H1 (cell line): ENCODE results near the gene DYNLL2. TPM values are rescaled to one million over a fixed set of nuclear protein-coding genes. Genes with fewer than 3 reads are reported as not detected.
"Not testable (repeated sequence)": the region's sequence is repeated elsewhere in the genome, so short reads cannot be mapped to it uniquely, and the experiment has no call there.

Experiments
- CTCF ChIA-PET: fragments of 300-600 bp; sonication (Branson Sonifier 250); formaldehyde crosslinking; loops from one replicate; lab custom pipeline; 2021; ENCODE audit not compliant: partially characterized antibody; lab: Charles Lee
- POLR2A ChIA-PET: fragments of 300-600 bp; sonication (Branson Sonifier 250); formaldehyde crosslinking; loops from one replicate; lab custom pipeline; 2021; ENCODE audit warnings: inconsistent platforms; ENCODE audit not compliant: partially characterized antibody; lab: Charles Lee
- DNase-seq, 2 experiments: peaks; one replicate each; pipeline versions ENCODE4 v3.0.0 to v3.0.0-alpha.2; 2010 to 2022; ENCODE audit warnings: low spot score in 2 of 2, low read depth in 1 of 2, mixed read lengths in 1 of 2
- FAIRE-seq: peaks from 2 replicates; lab custom pipeline; 2011; peaks lifted over from hg19 to GRCh38; lab: Jason Lieb, UNC
- H2AFZ ChIP-seq: 2 replicates; pipeline ENCODE4 v1.8.1; 2012; ENCODE audit warnings: low read length, inconsistent platforms
- H2AK5ac ChIP-seq: 2 replicates; pipeline ENCODE4 v1.6.1; 2013; ENCODE audit warnings: low read depth, low read length
- H2BK120ac ChIP-seq: replicated peaks from 2 replicates; pipeline ENCODE3; 2013; ENCODE audit warnings: low read depth, low read length, inconsistent platforms
- H2BK12ac ChIP-seq: 2 replicates; pipeline ENCODE4 v1.6.1; 2013; ENCODE audit warnings: low read depth, low read length
- H2BK15ac ChIP-seq: 2 replicates; pipeline ENCODE4 v1.6.1; 2013; ENCODE audit warnings: low read length
- H2BK20ac ChIP-seq: 2 replicates; pipeline ENCODE4 v1.6.1; 2013; ENCODE audit warnings: low read length
- H2BK5ac ChIP-seq: 2 replicates; pipeline ENCODE4 v1.6.1; 2013; ENCODE audit warnings: low read depth, low read length
- H3K14ac ChIP-seq: 2 replicates; pipeline ENCODE4 v1.6.1; 2013; ENCODE audit warnings: inconsistent platforms; ENCODE audit not compliant: insufficient read length
- H3K18ac ChIP-seq: 2 replicates; pipeline ENCODE4 v1.6.1; 2013; ENCODE audit warnings: low read length; ENCODE audit errors: extremely low read depth
- H3K23ac ChIP-seq: 2 replicates; pipeline ENCODE4 v1.6.1; 2013; ENCODE audit warnings: inconsistent platforms; ENCODE audit not compliant: insufficient read length
- H3K23me2 ChIP-seq: 2 replicates; pipeline ENCODE4 v1.6.1; 2013; ENCODE audit warnings: low read depth, low read length
- H3K27ac ChIP-seq: 2 replicates; pipeline ENCODE4 v1.6.1; 2011; ENCODE audit warnings: low read depth, low read length, inconsistent platforms
- H3K27me3 ChIP-seq, 4 experiments: replicated peaks in 1 of 4; 1 replicate in 1 of 4; 2 replicates in 3 of 4; pipeline versions ENCODE4 v1.6.1 to v1.8.1; 2011 to 2013; ENCODE audit warnings: low read length in 3 of 4, mild to moderate bottlenecking in 3 of 4, inconsistent platforms in 2 of 4, mixed read lengths in 2 of 4, moderate library complexity in 1 of 4; ENCODE audit not compliant: control insufficient read depth in 3 of 4, insufficient read depth in 3 of 4; ENCODE audit errors: extremely low read depth in 1 of 4
- H3K36me3 ChIP-seq, 4 experiments: 2 replicates each; pipeline versions ENCODE4 v1.6.1 to v1.8.1; 2011 to 2013; ENCODE audit warnings: mild to moderate bottlenecking in 4 of 4, low read length in 3 of 4, moderate library complexity in 2 of 4, control low read depth in 1 of 4, inconsistent platforms in 1 of 4; ENCODE audit not compliant: insufficient read depth in 4 of 4, control insufficient read depth in 2 of 4
- H3K4ac ChIP-seq: replicated peaks from 2 replicates; pipeline ENCODE3; 2013; ENCODE audit warnings: low read length, low read depth, mixed read lengths, inconsistent platforms; ENCODE audit not compliant: insufficient read length
- H3K4me1 ChIP-seq, 4 experiments: replicated peaks in 1 of 4; 1 replicate in 1 of 4; 2 replicates in 3 of 4; pipeline versions ENCODE4 v1.6.1 to v1.8.1; 2011 to 2013; ENCODE audit warnings: low read length in 3 of 4, inconsistent platforms in 2 of 4, mixed read lengths in 1 of 4; ENCODE audit not compliant: insufficient read depth in 4 of 4, control insufficient read depth in 3 of 4
- H3K4me2 ChIP-seq, 2 experiments: 2 replicates each; pipeline versions ENCODE4 v1.6.1 to v1.8.1; 2011 to 2013; ENCODE audit warnings: low read depth in 2 of 2, low read length in 2 of 2, control low read depth in 1 of 2, inconsistent platforms in 1 of 2, mild to moderate bottlenecking in 1 of 2; ENCODE audit not compliant: insufficient read depth in 1 of 2
- H3K4me3 ChIP-seq, 4 experiments: fragments of 200-600, 300-600 bp in 1 of 4; sonication (generic), shearing (Covaris generic), sonication (Bioruptor Twin) in 1 of 4; 2 replicates each; pipeline versions ENCODE4 v1.5.1 to v1.8.1; 2011 to 2016; ENCODE audit warnings: low read length in 4 of 4, low read depth in 3 of 4, control low read depth in 2 of 4, inconsistent platforms in 2 of 4, mild to moderate bottlenecking in 2 of 4, mixed read lengths in 1 of 4, moderate library complexity in 1 of 4; ENCODE audit not compliant: insufficient read depth in 2 of 4; ENCODE audit errors: extremely low read depth in 1 of 4
- H3K56ac ChIP-seq: replicated peaks from 2 replicates; pipeline ENCODE3; 2013; ENCODE audit warnings: low read depth, mild to moderate bottlenecking, mixed read lengths, low read length, inconsistent platforms; ENCODE audit not compliant: insufficient read length
- H3K79me1 ChIP-seq: 2 replicates; pipeline ENCODE4 v1.6.1; 2013; ENCODE audit warnings: low read depth, low read length, control low read depth
- H3K79me2 ChIP-seq, 2 experiments: 2 replicates each; pipeline versions ENCODE4 v1.6.1 to v1.8.1; 2012 to 2013; ENCODE audit warnings: low read length in 2 of 2, mild to moderate bottlenecking in 2 of 2, inconsistent platforms in 1 of 2; ENCODE audit not compliant: insufficient read depth in 2 of 2, control insufficient read depth in 1 of 2
- H3K9ac ChIP-seq, 4 experiments: replicated peaks in 1 of 4; 1 replicate in 1 of 4; 2 replicates in 3 of 4; pipeline versions ENCODE4 v1.6.1 to v1.8.1; 2011 to 2013; ENCODE audit warnings: low read depth in 3 of 4, low read length in 3 of 4, control low read depth in 2 of 4, mild to moderate bottlenecking in 2 of 4, moderate library complexity in 2 of 4, inconsistent platforms in 1 of 4; ENCODE audit errors: extremely low read depth in 1 of 4
- H3K9me3 ChIP-seq, 2 experiments: 2 replicates each; pipeline versions ENCODE4 v1.6.1 to v1.8.1; 2012 to 2013; ENCODE audit warnings: mild to moderate bottlenecking in 2 of 2, moderate library complexity in 2 of 2, control low read depth in 1 of 2, inconsistent platforms in 1 of 2, low read depth in 1 of 2, low read length in 1 of 2, mixed read lengths in 1 of 2; ENCODE audit not compliant: insufficient read depth in 2 of 2
- H4K20me1 ChIP-seq, 2 experiments: replicated peaks in 1 of 2; 2 replicates each; pipeline versions ENCODE3 to v1.8.1; 2011 to 2013; ENCODE audit warnings: inconsistent platforms in 2 of 2, low read length in 2 of 2, mild to moderate bottlenecking in 1 of 2; ENCODE audit not compliant: insufficient read depth in 2 of 2, control insufficient read depth in 1 of 2
- H4K5ac ChIP-seq: 2 replicates; pipeline ENCODE4 v1.6.1; 2013; ENCODE audit warnings: low read length, low read depth, mixed read lengths, inconsistent platforms; ENCODE audit not compliant: insufficient read length
- H4K8ac ChIP-seq: 2 replicates; pipeline ENCODE4 v1.8.0; 2013; ENCODE audit warnings: mild to moderate bottlenecking, moderate library complexity, low read length, inconsistent platforms; ENCODE audit not compliant: insufficient read depth; ENCODE audit errors: extremely low read depth
- H4K91ac ChIP-seq: replicated peaks from 2 replicates; pipeline ENCODE3; 2013; ENCODE audit warnings: low read length, mixed read lengths, inconsistent platforms; ENCODE audit not compliant: insufficient read length
- WGBS, 2 experiments: shearing (Covaris generic) in 1 of 2; methylation state at CpG; one replicate each; pipeline versions ENCODE4 v1.1.6 to v1.1.7; 2013 to 2015; ENCODE audit warnings: low lambda C conversion rate in 2 of 2, mixed read lengths in 2 of 2, inconsistent platforms in 1 of 2, low coverage in 1 of 2, missing lambda C conversion rate in 1 of 2; ENCODE audit not compliant: insufficient replicate concordance in 2 of 2, insufficient coverage in 1 of 2, insufficient read length in 1 of 2; ENCODE audit errors: extremely low coverage in 1 of 2, missing lambda C conversion rate in 1 of 2; 5-methylcytosine and 5-hydroxymethylcytosine counted together
- polyA plus RNA-seq, 7 experiments: library from polyadenylated mRNA; depleted of rRNA in 3 of 7; stranded (reverse) in 5 of 7; unstranded in 2 of 7; fragments of >200 nt in 5 of 7; fragments of 200-250 nt in 2 of 7; gene quantifications; 1 replicate in 5 of 7; 2 replicates in 1 of 7; 4 replicates in 1 of 7; pipeline versions ENCODE4 v1.2.1 to v1.2.3, GENCODE V29; 2011 to 2013; ENCODE audit warnings: missing spikeins in 2 of 7, mixed read lengths in 2 of 7
- total RNA-seq: library from RNA; stranded (reverse); fragmentation: NEBNext Ultra II Directional; extraction: Animal tissue kit (Norgen Biotek cat#: 25700); gene quantifications from 2 replicates; pipeline ENCODE4 v1.2.1, GENCODE V29; 2021

The DYNLL2 gene
- total and polyA plus RNA-seq, 2 of the 8 experiments (the other 6 are each of a cell fraction or from before 2014, with no cell fraction given): 19.8 to 52.7 TPM

- CTCF ChIA-PET, H2BK15ac ChIP-seq, H3K4me1 ChIP-seq, H2BK120ac ChIP-seq, H2BK5ac ChIP-seq, H4K5ac ChIP-seq, H2BK12ac ChIP-seq, H3K79me1 ChIP-seq, H3K4me2 ChIP-seq, H4K20me1 ChIP-seq, H2AFZ ChIP-seq, H3K23me2 ChIP-seq, H3K18ac ChIP-seq, H3K27ac ChIP-seq, H2BK20ac ChIP-seq, H3K14ac ChIP-seq, H3K4ac ChIP-seq, H3K79me2 ChIP-seq, H3K36me3 ChIP-seq, H4K91ac ChIP-seq, H4K8ac ChIP-seq, H3K9ac ChIP-seq, H3K9me3 ChIP-seq, FAIRE-seq, H3K56ac ChIP-seq, DNase-seq, H3K4me3 ChIP-seq, H3K23ac ChIP-seq, H2AK5ac ChIP-seq, H3K27me3 ChIP-seq: not testable (repeated sequence)
- WGBS, 2 experiments: 75% methylated on average over 3 of the region's 7 CpGs; no CpG with 5 or more reads in 1 of the 2 experiments
- POLR2A ChIA-PET: interaction anchor here (1.8 kb wide), 1 partner anchor 8 kb away, joined by 9 read pairs; no protein-coding TSS in a partner anchor
These were observed 10.0 kb upstream of the DYNLL2 start for GRCh38 chr17:58073266-58073665.

GRCh38 chr17:58074406-58074805 lies 8.8 kb upstream of the DYNLL2 start:
- H2BK12ac ChIP-seq, H2BK120ac ChIP-seq, H4K20me1 ChIP-seq, H3K56ac ChIP-seq, DNase-seq, H4K91ac ChIP-seq, H3K79me1 ChIP-seq, H4K5ac ChIP-seq, H3K36me3 ChIP-seq, H2AFZ ChIP-seq, H3K79me2 ChIP-seq, H2BK5ac ChIP-seq, H3K14ac ChIP-seq, H3K23me2 ChIP-seq, H3K18ac ChIP-seq, H3K9ac ChIP-seq, H3K27me3 ChIP-seq, H2BK15ac ChIP-seq, H3K4me3 ChIP-seq, H2AK5ac ChIP-seq, H3K4me1 ChIP-seq, H2BK20ac ChIP-seq, H3K9me3 ChIP-seq, H3K23ac ChIP-seq, H4K8ac ChIP-seq, H3K4ac ChIP-seq, H3K27ac ChIP-seq, H3K4me2 ChIP-seq, FAIRE-seq, CTCF ChIA-PET: not testable (repeated sequence)
- POLR2A ChIA-PET: interaction anchor here (16.6 kb wide), 1 partner anchor 70 kb away, joined by 292 read pairs; the partner anchor contains the start of gene SRSF1
- no CpG with 5 or more reads among the region's 28 CpGs for WGBS, 2 experiments
